ENCODE measurements around the gene CCDC177.

DNA sequence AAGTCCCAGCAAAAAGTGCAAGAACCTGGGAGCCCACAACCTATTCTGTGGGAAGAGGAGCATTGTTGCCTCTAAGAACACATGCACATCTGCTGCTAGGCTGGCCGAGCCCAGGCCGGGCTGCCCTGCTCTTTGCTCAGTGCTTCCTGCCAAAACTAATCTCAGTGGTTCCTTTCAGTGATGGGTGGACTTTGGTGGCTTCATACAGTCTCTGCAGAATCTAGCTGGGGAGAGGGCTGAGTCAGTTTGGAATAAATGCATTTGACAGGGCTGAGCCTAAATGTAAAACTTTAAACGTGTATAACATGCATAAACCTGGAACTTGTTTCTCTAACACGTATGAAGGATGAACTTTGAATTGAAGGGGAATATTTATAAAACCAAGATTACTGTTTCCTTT lies 44.6 kb downstream of the CCDC177 start:
- TF ChIP-seq, protein P1, sequence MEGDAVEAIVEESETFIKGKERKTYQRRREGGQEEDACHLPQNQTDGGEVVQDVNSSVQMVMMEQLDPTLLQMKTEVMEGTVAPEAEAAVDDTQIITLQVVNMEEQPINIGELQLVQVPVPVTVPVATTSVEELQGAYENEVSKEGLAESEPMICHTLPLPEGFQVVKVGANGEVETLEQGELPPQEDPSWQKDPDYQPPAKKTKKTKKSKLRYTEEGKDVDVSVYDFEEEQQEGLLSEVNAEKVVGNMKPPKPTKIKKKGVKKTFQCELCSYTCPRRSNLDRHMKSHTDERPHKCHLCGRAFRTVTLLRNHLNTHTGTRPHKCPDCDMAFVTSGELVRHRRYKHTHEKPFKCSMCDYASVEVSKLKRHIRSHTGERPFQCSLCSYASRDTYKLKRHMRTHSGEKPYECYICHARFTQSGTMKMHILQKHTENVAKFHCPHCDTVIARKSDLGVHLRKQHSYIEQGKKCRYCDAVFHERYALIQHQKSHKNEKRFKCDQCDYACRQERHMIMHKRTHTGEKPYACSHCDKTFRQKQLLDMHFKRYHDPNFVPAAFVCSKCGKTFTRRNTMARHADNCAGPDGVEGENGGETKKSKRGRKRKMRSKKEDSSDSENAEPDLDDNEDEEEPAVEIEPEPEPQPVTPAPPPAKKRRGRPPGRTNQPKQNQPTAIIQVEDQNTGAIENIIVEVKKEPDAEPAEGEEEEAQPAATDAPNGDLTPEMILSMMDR (conservative IDR thresholded peaks at IDR 0.05) = no peak
- TF ChIP-seq EZH2 (IDR thresholded peaks at IDR 0.05; ENCODE audit: low read depth) = no peak
